Cortex of kidney (tissue), 1 donor: ENCODE measurements around the gene TRIM73.
"Not testable (repeated sequence)": the region's sequence is repeated elsewhere in the genome, so short reads cannot be mapped to it uniquely, and the experiment has no call there.

Experiments used
- DNase-seq: peaks from one replicate; lab custom pipeline; 2025; lab: John Stamatoyannopoulos, UW

Gene TRIM73

GRCh38 chr7:75415829-75416373, 20.5 kb downstream of the TRIM73 start:
- not testable (repeated sequence) for DNase-seq

- not testable (repeated sequence) for DNase-seq
These were observed 21.4 kb downstream of the TRIM73 start for GRCh38 chr7:75416787-75417186.

GRCh38 chr7:75418292-75418858, 22.9 kb downstream of the TRIM73 start:
- DNase-seq: not testable (repeated sequence)

GRCh38 chr7:75419210-75419609, 23.8 kb downstream of the TRIM73 start:
- not testable (repeated sequence) for DNase-seq

GRCh38 chr7:75419693-75420092, 24.3 kb downstream of the TRIM73 start:
- not testable (repeated sequence) for DNase-seq

GRCh38 chr7:75420152-75420551, 24.7 kb downstream of the TRIM73 start:
- not testable (repeated sequence) for DNase-seq

GRCh38 chr7:75421798-75422710, 26.6 kb downstream of the TRIM73 start:
- not testable (repeated sequence) for DNase-seq

- DNase-seq: not testable (repeated sequence)
These were observed 28.1 kb downstream of the TRIM73 start for GRCh38 chr7:75423481-75423880.

- DNase-seq: not testable (repeated sequence)
These were observed 43.6 kb downstream of the TRIM73 start for GRCh38 chr7:75439000-75439399.

- DNase-seq: not testable (repeated sequence)
These were observed 46.7 kb downstream of the TRIM73 start for GRCh38 chr7:75442101-75442464.

- DNase-seq: not testable (repeated sequence)
These were observed 47.2 kb downstream of the TRIM73 start for GRCh38 chr7:75442465-75443111.

GRCh38 chr7:75449946-75450345, 54.5 kb downstream of the TRIM73 start:
- not testable (repeated sequence) for DNase-seq

- DNase-seq: not testable (repeated sequence)
These were observed 57.1 kb downstream of the TRIM73 start for GRCh38 chr7:75452494-75452955.
